ENCODE measurements around the gene MCF2L2. TPM values are rescaled to one million over a fixed set of nuclear protein-coding genes. Genes with fewer than 3 reads are reported as not detected.

The MCF2L2 gene
- total and polyA plus RNA-seq, 7 experiments from 2014 or later: 0.15 to 4.3 (median 0.47) TPM; not detected in 1

GRCh38 chr3:183212096-183212495 is 216.3 kb downstream of the MCF2L2 start:
- Mint-ChIP-seq H3K4me3 (no peak overlapping the region), H3K27me3 (peaks cover 0 to 14% (median 5%) of the 10 kb centered on the region in 5 donors), H3K4me1 (peaks cover 0 to 6% (median 0%) of the 10 kb centered on the region in 7 donors), H3K36me3 (peaks cover 0 to 18% (median 0%) of the 10 kb centered on the region in 5 donors), H3K27ac (no peak overlapping the region), H3K9me3 (peaks cover 0 to 15% (median 0%) of the 10 kb centered on the region in 11 donors)
- POLR2A ChIA-PET: no interaction called here
- no peak for ATAC-seq
- no peaks in the 10 kb centered on the region for H3K36me3 ChIP-seq (ENCODE audit: control insufficient read depth in 2 of 3, insufficient read depth in 3 of 3, low read length in 3 of 3)
- H3K9me3 ChIP-seq (ENCODE audit: control insufficient read depth in 2 of 3, low read length in 3 of 3): no peaks in the 10 kb centered on the region
- H3K27me3 ChIP-seq (ENCODE audit: control insufficient read depth in 2 of 2, insufficient read depth in 2 of 2, low read length in 2 of 2): no peaks in the 10 kb centered on the region
- CTCF ChIA-PET: no interaction called here
- no peak overlapping the region for H3K4me3 ChIP-seq (ENCODE audit: low read length)
- DNase-seq: no peak
- intact Hi-C loops (cut with micrococcal nuclease): no loop called here
- no peak overlapping the region for H3K27ac ChIP-seq (ENCODE audit: low read depth, low read length)
- no peaks in the 10 kb centered on the region for H3K4me1 ChIP-seq (ENCODE audit: control insufficient read depth in 2 of 2, insufficient read depth in 2 of 2, low read length in 2 of 2)

GRCh38 chr3:183211352-183211751 is 217.1 kb downstream of the MCF2L2 start:
- no peaks in the 10 kb centered on the region for H3K27me3 ChIP-seq (ENCODE audit: control insufficient read depth in 2 of 2, insufficient read depth in 2 of 2, low read length in 2 of 2)
- peaks cover 0 to 8% (median 0%) of the 10 kb centered on the region in 7 donors for H3K4me1 Mint-ChIP-seq
- H3K27ac Mint-ChIP-seq: no peak overlapping the region
- peaks cover 0 to 14% (median 5%) of the 10 kb centered on the region in 5 donors for H3K27me3 Mint-ChIP-seq
- H3K27ac ChIP-seq (ENCODE audit: low read depth, low read length): no peak overlapping the region
- POLR2A ChIA-PET: no interaction called here
- H3K9me3 ChIP-seq (ENCODE audit: control insufficient read depth in 2 of 3, low read length in 3 of 3): no peaks in the 10 kb centered on the region
- no peak overlapping the region for H3K4me3 ChIP-seq (ENCODE audit: low read length)
- ATAC-seq (no peak), DNase-seq (no peak)
- peaks cover 0 to 16% (median 0%) of the 10 kb centered on the region in 11 donors for H3K9me3 Mint-ChIP-seq
- no peaks in the 10 kb centered on the region for H3K36me3 ChIP-seq (ENCODE audit: control insufficient read depth in 2 of 3, insufficient read depth in 3 of 3, low read length in 3 of 3)
- CTCF ChIA-PET: no interaction called here
- no peak overlapping the region for H3K4me3 Mint-ChIP-seq
- peaks cover 0 to 19% (median 0%) of the 10 kb centered on the region in 5 donors for H3K36me3 Mint-ChIP-seq
- no peaks in the 10 kb centered on the region for H3K4me1 ChIP-seq (ENCODE audit: control insufficient read depth in 2 of 2, insufficient read depth in 2 of 2, low read length in 2 of 2)
- intact Hi-C loops (cut with micrococcal nuclease): no loop called here

DNA sequence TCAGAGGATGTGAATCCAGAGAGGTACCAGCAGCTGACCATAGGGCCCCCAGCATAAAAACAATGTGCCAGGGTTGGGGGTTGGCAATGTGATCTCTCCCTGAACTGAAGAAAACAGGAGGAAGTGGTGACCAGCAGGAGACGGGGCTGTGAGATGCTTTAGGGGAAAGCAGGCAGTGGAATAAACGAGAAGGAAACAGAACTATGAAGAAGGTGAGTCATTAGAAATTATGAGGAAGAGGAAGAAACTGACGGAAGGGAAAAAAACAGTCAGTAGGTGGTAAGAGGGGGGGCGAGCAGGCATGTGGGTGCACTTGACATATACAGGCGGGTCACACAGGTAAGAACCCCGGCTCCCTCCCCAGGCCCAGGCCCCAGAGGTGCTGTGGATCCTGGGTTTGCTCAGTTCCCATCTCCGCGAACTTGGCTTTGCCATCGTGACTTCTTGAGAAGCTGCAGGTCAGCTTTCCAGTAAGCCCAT is 217.5 kb downstream of the MCF2L2 start:
- no peak overlapping the region for H3K27ac ChIP-seq (ENCODE audit: low read depth, low read length)
- H3K4me3 Mint-ChIP-seq: no peak overlapping the region
- H3K4me1 Mint-ChIP-seq: peaks cover 0 to 8% (median 0%) of the 10 kb centered on the region in 7 donors
- intact Hi-C loops (cut with micrococcal nuclease): no loop called here
- no peak overlapping the region for H3K4me3 ChIP-seq (ENCODE audit: low read length)
- H3K27me3 Mint-ChIP-seq: peaks cover 0 to 14% (median 5%) of the 10 kb centered on the region in 5 donors
- no peaks in the 10 kb centered on the region for H3K36me3 ChIP-seq (ENCODE audit: control insufficient read depth in 2 of 3, insufficient read depth in 3 of 3, low read length in 3 of 3)
- no peak overlapping the region for H3K27ac Mint-ChIP-seq
- ATAC-seq: peak; percentile 80
- ChIA-PET CTCF (no interaction called here), POLR2A (no interaction called here)
- no peaks in the 10 kb centered on the region for H3K9me3 ChIP-seq (ENCODE audit: control insufficient read depth in 2 of 3, low read length in 3 of 3)
- no peaks in the 10 kb centered on the region for H3K4me1 ChIP-seq (ENCODE audit: control insufficient read depth in 2 of 2, insufficient read depth in 2 of 2, low read length in 2 of 2)
- peaks cover 0 to 16% (median 0%) of the 10 kb centered on the region in 11 donors for H3K9me3 Mint-ChIP-seq
- H3K36me3 Mint-ChIP-seq: peaks cover 0 to 19% (median 0%) of the 10 kb centered on the region in 5 donors
- H3K27me3 ChIP-seq (ENCODE audit: control insufficient read depth in 2 of 2, insufficient read depth in 2 of 2, low read length in 2 of 2): no peaks in the 10 kb centered on the region
- no peak for DNase-seq

GRCh38 chr3:183210341-183210740 is 218.1 kb downstream of the MCF2L2 start:
- Histone ChIP-seq H3K4me1 (ENCODE audit: control insufficient read depth in 2 of 2, insufficient read depth in 2 of 2, low read length in 2 of 2) (no peaks in the 10 kb centered on the region), H3K36me3 (ENCODE audit: control insufficient read depth in 2 of 3, insufficient read depth in 3 of 3, low read length in 3 of 3) (no peaks in the 10 kb centered on the region), H3K27ac (ENCODE audit: low read depth, low read length) (no peak overlapping the region), H3K27me3 (ENCODE audit: control insufficient read depth in 2 of 2, insufficient read depth in 2 of 2, low read length in 2 of 2) (no peaks in the 10 kb centered on the region), H3K9me3 (ENCODE audit: control insufficient read depth in 2 of 3, low read length in 3 of 3) (no peaks in the 10 kb centered on the region), H3K4me3 (ENCODE audit: low read length) (no peak overlapping the region)
- peaks cover 0 to 19% (median 0%) of the 10 kb centered on the region in 5 donors for H3K36me3 Mint-ChIP-seq
- ChIA-PET CTCF (no interaction called here), POLR2A (no interaction called here)
- H3K27me3 Mint-ChIP-seq: peaks cover 0 to 14% (median 5%) of the 10 kb centered on the region in 5 donors
- DNase-seq (no peak), ATAC-seq (peak; percentile 74)
- intact Hi-C loops (cut with micrococcal nuclease): no loop called here
- no peak overlapping the region for H3K27ac Mint-ChIP-seq
- H3K4me1 Mint-ChIP-seq: peaks cover 0 to 8% (median 0%) of the 10 kb centered on the region in 7 donors
- H3K4me3 Mint-ChIP-seq: no peak overlapping the region
- peaks cover 0 to 16% (median 0%) of the 10 kb centered on the region in 11 donors for H3K9me3 Mint-ChIP-seq

DNA sequence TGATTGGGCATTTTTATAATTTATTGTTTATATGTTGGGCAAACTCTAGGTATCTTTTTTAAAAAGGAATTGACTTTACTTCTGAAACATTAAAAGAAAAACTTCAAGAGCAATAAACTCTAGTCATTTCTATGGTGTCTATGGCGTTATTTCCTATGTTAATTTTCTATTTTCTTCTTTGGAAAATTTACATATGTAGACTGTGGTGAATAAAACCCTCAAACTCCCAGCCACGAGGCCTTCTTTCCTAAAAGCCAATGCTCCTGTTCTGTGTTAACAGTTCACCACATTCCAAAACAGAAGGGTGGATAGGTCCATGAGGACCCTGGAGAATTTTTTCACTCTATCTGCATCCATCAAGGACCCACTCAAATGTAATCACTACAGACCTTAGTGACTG is 219.6 kb downstream of the MCF2L2 start:
- ChIA-PET CTCF (no interaction called here), POLR2A (no interaction called here)
- Mint-ChIP-seq H3K9me3 (peaks cover 0 to 21% (median 2%) of the 10 kb centered on the region in 11 donors), H3K36me3 (peaks cover under 1 to 24% (median 7%) of the 10 kb centered on the region in 5 donors), H3K4me1 (peaks cover 0 to 8% (median 0%) of the 10 kb centered on the region in 7 donors), H3K27ac (no peak overlapping the region), H3K27me3 (peaks cover 0 to 9% (median 5%) of the 10 kb centered on the region in 5 donors), H3K4me3 (no peak overlapping the region)
- H3K4me1 ChIP-seq (ENCODE audit: control insufficient read depth in 2 of 2, insufficient read depth in 2 of 2, low read length in 2 of 2): no peaks in the 10 kb centered on the region
- H3K4me3 ChIP-seq (ENCODE audit: low read length): no peak overlapping the region
- ATAC-seq (no peak), DNase-seq (no peak)
- H3K36me3 ChIP-seq (ENCODE audit: control insufficient read depth in 2 of 3, insufficient read depth in 3 of 3, low read length in 3 of 3): no peaks in the 10 kb centered on the region
- H3K27ac ChIP-seq (ENCODE audit: low read depth, low read length): no peak overlapping the region
- peaks cover 0 to 2% (median 0%) of the 10 kb centered on the region in 3 experiments for H3K9me3 ChIP-seq (ENCODE audit: control insufficient read depth in 2 of 3, low read length in 3 of 3)
- no peaks in the 10 kb centered on the region for H3K27me3 ChIP-seq (ENCODE audit: control insufficient read depth in 2 of 2, insufficient read depth in 2 of 2, low read length in 2 of 2)
- intact Hi-C loops (cut with micrococcal nuclease): no loop called here

DNA sequence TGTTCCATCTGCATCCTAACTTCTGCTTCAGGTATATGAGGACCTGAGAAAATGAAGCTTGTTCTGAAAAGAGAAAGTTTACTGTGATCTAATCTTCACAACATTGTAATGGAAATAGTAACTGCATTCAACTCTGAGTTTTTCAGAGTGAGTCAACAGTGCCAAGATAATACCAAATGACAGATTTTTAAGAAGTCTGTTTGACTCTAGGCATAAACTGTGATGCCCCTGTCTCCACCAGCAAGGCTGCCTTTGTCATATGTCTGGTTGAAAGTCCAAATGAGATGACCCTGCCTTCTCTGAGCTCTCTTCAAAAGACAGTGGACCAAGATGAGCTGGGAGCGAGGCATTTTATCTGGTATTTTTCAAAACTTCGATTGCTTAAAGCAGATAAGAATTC is 220.2 kb downstream of the MCF2L2 start:
- ATAC-seq: no peak

DNA sequence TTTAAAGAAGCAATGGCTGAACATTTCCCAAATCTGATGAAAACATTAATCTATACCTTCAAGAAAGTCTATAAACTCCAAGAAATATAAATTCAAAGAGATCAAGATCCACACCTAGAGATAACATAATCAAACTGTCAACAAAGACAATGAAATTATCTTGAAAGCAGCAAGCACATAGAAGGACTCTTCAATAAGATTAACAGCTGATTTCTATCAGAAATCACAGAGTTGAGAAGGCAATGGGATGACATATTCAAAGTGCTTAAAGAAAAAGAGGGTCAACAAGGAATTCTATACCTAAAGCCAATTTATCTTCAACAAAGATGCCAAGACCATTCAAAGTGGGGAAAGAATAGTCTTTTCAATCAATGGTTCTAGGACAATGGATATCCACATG is 224.7 kb downstream of the MCF2L2 start:
- no peak overlapping the region for H3K27ac Mint-ChIP-seq
- Histone ChIP-seq H3K4me3 (ENCODE audit: low read length) (no peak overlapping the region), H3K36me3 (ENCODE audit: control insufficient read depth in 2 of 3, insufficient read depth in 3 of 3, low read length in 3 of 3) (no peaks in the 10 kb centered on the region), H3K27ac (ENCODE audit: low read depth, low read length) (no peak overlapping the region), H3K9me3 (ENCODE audit: control insufficient read depth in 2 of 3, low read length in 3 of 3) (peaks cover 0 to 9% (median 0%) of the 10 kb centered on the region in 3 experiments), H3K4me1 (ENCODE audit: control insufficient read depth in 2 of 2, insufficient read depth in 2 of 2, low read length in 2 of 2) (peaks cover 0 to 4% of the 10 kb centered on the region in 2 donors), H3K27me3 (ENCODE audit: control insufficient read depth in 2 of 2, insufficient read depth in 2 of 2, low read length in 2 of 2) (no peaks in the 10 kb centered on the region)
- CTCF ChIA-PET: no interaction called here
- no peak overlapping the region for H3K4me3 Mint-ChIP-seq
- H3K4me1 Mint-ChIP-seq: peaks cover 9 to 14% (median 13%) of the 10 kb centered on the region in 7 donors
- ATAC-seq (no peak), DNase-seq (no peak)
- peaks cover 2 to 28% (median 17%) of the 10 kb centered on the region in 11 donors for H3K9me3 Mint-ChIP-seq
- intact Hi-C loops (cut with micrococcal nuclease): loop anchor here in 1 of 2 donors (5.0 kb wide), 1 partner anchor 164 kb away; no protein-coding TSS in a partner anchor
- peaks cover 5 to 29% (median 11%) of the 10 kb centered on the region in 5 donors for H3K36me3 Mint-ChIP-seq
- no peaks in the 10 kb centered on the region for H3K27me3 Mint-ChIP-seq
- POLR2A ChIA-PET: no interaction called here

More for the DNA sequence above, 220.2 kb downstream of the MCF2L2 start:
- ChIA-PET CTCF (no interaction called here), POLR2A (no interaction called here)
- H3K36me3 ChIP-seq (ENCODE audit: control insufficient read depth in 2 of 3, insufficient read depth in 3 of 3, low read length in 3 of 3): no peaks in the 10 kb centered on the region
- peaks cover 0 to 9% (median 5%) of the 10 kb centered on the region in 5 donors for H3K27me3 Mint-ChIP-seq
- no peaks in the 10 kb centered on the region for H3K4me1 ChIP-seq (ENCODE audit: control insufficient read depth in 2 of 2, insufficient read depth in 2 of 2, low read length in 2 of 2)
- H3K27ac Mint-ChIP-seq: no peak overlapping the region
- no peak overlapping the region for H3K27ac ChIP-seq (ENCODE audit: low read depth, low read length)
- peaks cover 0 to 8% (median 0%) of the 10 kb centered on the region in 7 donors for H3K4me1 Mint-ChIP-seq
- intact Hi-C loops (cut with micrococcal nuclease): no loop called here
- H3K9me3 Mint-ChIP-seq: peaks cover 2 to 26% (median 7%) of the 10 kb centered on the region in 11 donors
- H3K36me3 Mint-ChIP-seq: peaks cover 5 to 30% (median 11%) of the 10 kb centered on the region in 5 donors
- no peak overlapping the region for H3K4me3 Mint-ChIP-seq
- no peak for DNase-seq
- peaks cover 0 to 7% (median 0%) of the 10 kb centered on the region in 3 experiments for H3K9me3 ChIP-seq (ENCODE audit: control insufficient read depth in 2 of 3, low read length in 3 of 3)
- no peaks in the 10 kb centered on the region for H3K27me3 ChIP-seq (ENCODE audit: control insufficient read depth in 2 of 2, insufficient read depth in 2 of 2, low read length in 2 of 2)
- H3K4me3 ChIP-seq (ENCODE audit: low read length): no peak overlapping the region
